GM19463 (cell line): ENCODE measurements around the gene FYN.

Experiments
- ATAC-seq: cut with Tn5 transposase; IDR thresholded peaks from one replicate; pipeline ENCODE4 v1.9.1; 2021; ENCODE audit warnings: mild to moderate bottlenecking, moderate library complexity; ENCODE audit not compliant: unreplicated experiment

The FYN gene

DNA sequence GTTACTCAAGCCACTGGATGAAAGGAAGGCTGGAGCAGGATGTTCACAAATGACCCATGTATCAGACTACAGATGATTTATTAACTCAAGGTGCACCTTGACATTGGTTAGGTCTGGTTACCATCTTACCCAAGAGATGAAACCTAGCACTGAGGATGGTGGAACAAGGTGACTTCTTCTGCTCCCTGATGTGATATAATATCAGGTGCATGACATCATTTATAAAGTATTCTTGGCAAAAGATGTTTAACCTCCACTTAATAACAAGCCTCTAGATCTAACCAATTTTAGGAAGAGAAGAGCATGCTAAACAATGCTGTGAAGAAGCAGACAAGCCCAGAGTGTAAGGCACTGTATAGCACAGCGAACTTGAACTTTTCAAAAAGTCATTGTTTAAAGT, 100.9 kb downstream of the FYN start:
- no peak for ATAC-seq

DNA sequence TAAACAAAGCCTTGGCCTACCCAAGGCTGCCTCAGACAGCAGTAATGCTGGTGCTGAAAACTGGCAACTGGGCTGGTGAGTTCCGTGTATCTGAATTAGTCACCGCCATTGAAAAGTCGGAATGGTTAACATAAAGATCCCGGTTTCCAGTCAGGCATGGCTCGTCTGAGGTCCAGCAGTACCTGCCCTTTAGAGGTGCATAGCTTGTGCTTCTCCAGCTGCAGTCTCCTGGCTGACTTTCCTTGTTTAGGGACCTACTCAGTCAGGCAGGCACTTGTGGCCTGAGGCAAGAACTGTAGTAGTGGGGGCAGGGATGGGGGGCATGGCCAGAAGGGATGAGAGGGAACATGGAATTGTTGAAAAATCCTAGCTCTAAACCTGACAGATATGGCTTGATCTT, 101.6 kb downstream of the FYN start:
- ATAC-seq = no peak

DNA sequence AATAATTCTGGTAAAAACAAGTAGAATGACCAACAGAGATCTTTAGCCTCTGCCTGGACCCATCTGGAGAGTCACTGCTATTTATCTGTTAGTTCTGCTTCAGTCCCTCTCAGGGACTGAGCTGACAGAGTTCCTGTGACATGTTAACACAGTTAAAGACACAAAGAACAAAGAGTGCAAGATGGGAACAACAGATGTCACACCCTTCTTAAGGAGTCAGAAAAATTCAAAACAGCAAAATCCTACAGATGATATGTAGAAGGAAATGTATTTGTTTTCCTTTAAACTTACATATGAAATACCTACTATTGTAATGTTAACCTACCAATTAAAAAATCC, 102.2 kb downstream of the FYN start:
- ATAC-seq = no peak

DNA sequence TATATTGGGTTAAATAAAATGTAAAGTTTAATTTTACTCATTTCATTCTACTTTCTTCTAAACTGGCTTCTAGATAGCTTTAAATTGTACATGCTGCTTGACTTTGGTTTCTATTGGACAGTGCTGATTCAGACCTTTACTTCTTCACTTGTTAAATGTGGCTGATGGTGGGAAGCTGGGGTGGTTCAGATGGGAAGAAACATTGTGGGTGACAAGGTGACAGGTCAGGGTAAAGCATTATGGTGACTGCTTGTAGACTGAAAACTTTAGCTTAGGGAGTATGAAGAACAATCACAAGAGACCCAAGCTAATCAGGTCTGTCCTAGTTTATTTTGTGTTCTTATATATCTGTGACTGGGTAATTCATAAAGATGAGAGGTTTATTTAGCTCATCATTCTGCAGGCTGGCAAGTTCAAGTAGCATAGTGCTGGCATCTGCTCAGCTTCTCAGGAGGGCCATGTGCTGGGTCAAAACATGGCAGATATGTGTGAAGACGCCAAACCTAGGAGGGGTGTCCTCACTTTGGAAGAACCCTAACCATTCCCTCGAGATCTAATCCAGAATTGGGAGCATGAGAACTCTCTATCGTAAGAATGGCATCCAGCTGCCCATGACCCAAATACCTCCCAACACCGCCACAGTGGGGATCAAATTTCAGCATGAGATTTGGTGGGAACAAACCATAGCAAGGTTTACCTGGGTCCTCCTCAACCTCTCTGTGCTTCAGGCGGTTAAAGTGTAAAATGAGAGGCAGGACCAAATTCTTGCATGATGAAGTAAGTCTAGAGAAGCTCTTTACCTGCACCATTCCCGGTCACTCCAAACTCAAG, 102.8 kb downstream of the FYN start:
- ATAC-seq = no peak

DNA sequence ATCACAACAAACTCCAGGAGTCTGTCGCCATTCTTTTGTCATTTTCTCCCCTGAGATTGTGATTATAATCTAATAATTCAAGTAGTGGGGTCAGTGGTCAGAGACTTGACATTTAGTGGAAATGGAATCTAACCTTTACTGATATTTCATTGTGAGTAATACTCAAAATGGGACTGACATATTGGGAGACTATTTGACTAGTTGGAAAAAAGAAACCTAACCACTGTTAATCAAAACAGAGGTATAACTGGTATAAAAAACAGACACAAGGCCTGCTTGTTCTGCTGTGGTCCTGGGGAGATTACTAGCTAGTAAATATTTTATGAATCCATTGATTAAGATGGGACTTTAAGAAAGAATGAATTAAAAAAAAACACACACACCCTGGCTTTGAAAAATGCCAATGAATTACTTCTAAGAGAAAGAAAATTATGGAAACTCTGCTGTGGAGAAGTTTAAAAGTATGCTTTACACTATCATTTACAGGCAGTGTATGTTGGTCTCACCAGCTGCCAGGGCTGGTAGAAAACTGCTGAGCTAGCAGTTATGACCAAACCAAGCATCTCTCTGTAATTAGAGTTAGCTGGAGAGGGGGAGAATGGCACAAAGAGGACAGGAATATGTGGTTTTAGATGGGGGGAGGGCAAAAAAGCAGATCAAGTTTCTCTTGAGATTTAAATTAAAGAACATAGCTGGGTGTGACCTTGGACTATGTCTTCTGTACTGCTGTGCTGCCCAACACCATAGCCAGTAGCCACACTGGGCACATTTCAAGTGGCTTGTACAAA, 103.7 kb downstream of the FYN start:
- ATAC-seq = no peak

DNA sequence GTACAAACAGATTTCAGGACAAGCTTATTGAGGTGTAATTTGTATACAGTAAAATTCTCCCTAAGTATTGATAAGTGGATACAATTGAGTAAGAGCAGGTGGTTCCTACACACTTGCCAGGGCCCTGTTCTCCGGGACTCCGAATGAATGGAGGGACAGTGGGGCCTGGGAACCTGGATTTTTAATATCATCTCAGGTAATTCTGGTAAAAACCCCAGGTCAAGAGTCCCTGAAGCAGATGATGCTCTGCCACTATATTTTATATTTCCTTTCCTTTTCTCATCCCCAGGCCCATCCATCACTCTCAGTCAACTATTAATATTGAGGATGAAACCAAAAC, 104.9 kb downstream of the FYN start:
- no peak for ATAC-seq

DNA sequence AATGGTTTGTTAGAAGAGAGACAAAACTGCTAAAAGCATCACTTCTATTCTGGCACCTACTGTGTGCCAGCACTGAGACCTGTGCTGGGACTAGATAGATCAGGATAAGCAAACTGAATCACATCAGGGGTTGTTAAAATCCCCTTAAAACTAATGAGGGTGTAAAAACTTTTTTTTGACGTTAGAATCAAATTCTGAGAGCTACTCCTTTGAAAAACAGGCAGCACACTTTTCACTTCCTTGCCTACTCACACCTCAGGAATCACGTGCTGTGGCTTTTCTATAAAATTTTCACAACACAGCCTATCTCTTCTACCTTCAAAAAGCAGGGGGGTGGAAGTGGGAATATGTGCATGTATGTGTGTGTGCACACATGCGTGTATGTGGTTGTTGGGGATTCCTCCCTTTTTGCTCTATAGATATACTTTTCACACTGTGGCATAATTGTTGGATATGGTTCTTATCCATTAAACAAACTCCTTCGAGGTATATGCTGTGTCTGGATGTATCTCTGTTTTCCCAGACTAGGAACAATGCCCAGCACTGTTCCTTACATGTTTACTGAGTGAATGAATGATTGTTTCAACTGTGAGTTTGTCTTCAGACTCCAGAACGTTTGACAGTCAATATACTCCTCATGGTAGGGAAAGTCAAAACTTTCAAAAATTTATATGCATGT, 105.4 kb downstream of the FYN start:
- ATAC-seq = no peak

DNA sequence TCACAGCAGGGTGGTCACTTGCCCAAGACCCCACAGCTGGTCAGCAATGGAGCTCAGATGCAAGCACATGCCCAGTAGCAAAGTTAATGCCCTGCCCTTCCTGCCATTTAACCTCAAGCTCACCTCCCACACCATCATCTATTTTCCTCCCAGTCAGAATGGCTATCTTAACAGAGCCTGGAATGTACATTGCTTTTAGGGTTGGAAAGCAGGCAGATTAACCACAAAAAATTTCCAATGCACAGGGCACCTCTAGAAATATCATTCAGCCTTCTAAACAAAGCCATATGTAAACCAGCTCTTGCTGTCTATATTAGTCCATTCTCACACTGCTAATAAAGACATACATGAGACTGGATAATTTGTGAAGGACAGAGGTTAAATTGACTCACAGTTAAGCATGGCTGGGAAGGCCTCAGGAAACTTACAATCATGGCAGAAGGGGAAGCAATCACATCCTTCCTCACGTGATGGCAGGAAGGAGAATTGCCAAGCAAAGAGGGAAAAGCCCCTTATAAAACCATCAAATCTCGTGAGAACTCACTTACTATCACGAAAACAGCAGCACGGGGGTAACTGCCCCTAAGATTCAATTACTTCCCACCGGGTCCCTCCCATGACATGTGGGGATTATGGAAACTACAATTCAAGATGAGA, 106.9 kb downstream of the FYN start:
- no peak for ATAC-seq

DNA sequence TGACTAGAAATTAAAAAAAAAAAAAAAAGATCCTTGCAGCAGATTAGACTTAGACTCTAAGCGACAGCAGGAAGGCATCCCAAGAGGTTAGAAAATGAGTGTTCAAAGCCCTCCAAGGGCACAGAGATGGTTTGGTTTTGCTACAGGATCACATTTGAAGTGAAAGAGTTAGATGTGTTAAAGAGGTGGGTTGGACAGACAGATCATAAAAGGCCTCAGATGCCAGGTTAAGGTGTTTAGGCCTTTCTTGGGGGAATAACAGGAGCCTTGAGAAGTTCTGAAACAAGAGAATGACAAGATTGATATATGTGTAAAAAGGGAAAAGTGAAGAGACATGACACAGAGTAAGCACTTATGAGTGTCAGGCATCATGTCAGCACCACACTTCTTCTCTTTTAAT, 107.5 kb downstream of the FYN start:
- no peak for ATAC-seq

DNA sequence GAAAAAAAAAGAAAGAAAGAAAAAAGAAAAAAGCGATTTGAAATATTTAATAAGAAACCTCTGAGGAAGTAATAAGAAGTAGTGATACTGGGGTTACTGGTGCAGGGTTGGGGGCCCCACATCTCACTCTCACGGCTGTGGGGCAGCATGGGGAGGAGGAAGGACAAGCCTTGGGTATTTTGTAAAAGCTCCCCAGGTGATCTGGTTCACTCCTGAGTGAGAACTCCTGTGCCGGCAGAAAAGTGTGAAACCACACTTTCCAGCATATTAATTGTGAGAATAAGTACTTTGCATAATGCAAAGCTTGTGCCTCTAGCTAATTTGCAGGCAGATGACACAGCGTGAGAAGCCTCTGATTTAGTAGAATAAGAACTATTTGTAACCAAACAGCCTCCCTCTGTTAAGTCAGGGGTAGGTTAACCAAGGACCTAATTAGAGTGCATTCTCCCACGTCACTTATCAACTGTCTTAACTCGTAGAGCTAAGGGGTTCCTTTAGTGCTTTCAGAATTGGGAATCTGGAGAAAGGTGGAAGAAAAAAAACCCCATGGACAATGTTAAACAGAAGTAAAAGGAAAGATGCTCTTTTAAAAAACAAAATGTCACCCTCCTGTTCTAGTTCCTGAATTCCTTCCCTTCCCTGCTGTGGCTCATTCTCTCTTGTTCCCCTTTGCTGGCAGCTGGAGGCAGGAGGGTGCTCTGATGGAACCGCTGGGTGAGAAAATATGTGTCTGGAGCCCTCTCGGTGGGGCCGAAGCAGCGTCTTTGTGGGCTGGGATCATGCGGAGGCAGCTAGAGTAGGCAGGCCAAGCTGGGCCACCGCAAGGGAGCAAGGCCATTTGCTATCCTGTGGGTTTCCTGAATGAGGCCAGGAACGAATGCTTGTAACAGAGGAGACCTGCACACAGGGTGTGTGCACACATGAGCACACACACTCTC, 108.7 kb downstream of the FYN start:
- ATAC-seq = peak; percentile 86

DNA sequence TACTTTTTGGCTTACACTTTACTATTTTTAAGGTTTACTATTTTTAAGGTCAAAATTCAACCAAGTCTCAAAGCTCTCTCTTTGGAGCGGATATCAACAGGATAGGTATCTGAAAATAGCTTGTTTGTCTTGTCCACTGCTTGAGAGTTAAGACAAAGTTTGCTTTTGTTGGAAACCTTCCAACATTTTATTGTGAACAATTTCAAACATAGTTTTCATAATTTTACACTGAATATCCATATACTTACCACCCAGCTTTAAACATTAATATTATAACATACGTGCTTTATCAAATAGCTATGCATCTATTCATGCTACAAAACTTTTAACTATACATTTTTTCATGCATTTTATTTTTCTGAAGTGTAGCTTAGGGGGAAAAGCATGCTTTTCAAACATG, 109.9 kb downstream of the FYN start:
- no peak for ATAC-seq

DNA sequence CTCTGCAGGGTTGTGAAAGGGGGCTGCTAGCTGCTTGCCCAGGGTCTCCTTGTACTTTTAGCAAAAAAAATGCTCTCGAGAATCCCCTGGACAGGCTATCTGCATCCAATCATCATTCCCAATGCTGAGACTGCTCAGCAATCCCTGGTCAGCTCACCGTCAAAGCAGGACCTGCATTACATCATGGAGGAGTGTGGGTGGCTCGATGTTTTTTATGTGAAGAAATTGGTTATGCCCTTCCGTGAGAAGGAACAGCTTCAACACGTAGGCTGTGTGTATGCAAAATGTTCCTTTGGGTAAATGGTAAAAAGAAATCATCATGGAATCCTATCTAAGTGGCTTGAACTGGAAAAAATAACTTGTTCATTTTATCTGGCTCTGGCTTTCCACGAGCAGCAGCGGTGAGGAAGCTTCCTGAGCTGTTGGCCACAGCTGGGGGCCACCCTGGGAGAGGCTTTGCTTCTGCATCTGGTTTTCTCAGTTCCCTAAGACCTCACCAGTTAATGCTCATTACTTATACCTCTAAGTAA, 111.4 kb downstream of the FYN start:
- peak; percentile 31 for ATAC-seq

DNA sequence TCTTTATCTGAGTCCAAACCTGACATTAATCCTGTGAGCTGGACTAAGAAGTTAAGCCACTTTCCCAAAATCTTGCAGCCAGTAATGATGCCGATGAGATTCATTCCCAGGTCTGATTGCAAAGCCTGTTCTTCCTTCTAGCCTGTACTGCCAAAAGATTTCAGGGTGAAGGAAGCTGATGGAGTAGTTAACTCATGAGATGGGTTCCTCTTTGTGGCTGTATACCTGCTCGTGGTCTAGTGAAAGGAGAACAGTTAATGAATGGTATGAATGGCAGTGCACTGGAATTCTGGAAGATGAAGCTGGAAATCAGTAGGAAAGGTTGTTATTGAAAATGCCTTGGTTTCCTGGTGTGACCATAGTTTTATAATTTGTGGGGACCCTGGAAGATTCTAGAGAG, 112.0 kb downstream of the FYN start:
- ATAC-seq = no peak

DNA sequence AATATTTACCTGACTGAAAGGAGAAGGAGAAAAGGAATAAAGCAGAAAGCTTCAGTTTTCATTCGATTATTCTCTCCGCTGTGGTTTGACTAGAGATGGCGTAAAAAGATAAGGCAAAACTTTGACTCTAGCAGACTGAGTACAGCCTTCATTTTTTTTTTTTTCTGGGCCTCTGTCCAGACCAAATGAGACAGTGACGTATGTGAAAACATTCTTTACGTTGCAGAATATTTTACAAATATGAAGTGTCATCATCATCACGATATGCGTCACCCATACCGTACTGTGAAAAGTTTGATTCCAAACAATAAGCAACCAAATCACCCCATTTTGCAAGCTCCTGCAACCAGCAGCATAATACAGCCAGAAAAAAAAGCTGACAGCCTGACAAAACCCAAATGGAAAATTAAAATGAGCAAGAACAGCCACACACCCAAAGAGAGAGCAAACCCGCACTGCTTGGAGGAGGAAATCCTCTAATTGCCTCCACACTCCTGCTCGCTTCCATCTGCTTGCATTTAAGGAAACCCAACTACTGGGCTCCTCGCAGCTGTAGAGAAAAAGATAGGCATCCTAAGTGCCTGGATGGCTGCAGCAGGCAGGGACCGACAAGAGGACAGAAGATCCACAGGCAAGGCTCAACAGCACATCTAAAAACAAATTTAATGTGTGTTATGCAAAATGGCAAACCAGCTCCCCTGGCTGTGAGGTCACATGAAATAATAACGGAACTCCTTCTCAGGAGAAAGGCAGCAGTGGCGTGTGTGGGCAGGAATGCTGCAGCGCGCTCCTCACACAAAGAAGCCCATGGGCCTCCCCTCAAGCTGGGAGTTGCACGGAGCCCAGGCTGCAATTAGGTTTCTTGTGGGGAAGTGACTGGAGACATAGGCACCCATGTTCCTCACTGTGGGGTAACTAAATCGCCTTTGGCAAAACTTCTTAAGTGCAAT, 113.1 kb downstream of the FYN start:
- ATAC-seq = no peak

DNA sequence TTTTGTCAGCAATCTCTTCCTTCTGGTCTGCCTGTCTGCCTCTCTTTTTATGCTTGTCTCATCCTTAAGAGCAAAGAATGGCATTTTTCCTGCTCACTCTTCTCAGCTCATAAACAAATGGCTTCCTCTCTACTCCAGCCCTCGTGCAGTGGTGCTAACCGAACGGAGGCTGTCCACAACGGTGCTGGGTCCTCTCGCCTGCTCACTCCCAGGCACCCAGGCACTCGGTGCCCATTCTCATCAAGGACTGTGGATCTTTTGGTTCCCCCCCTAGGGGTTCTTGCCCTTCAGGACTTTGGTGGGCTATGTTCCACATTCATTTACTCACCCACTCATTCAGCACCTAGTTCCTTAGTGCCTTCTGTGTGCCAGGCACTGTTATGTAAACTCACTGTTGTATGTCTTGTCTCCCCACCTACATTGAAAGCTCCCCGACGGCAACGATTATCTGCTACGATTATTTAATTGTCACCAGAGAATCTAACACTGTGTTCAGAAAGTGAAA, 113.9 kb downstream of the FYN start:
- no peak for ATAC-seq

DNA sequence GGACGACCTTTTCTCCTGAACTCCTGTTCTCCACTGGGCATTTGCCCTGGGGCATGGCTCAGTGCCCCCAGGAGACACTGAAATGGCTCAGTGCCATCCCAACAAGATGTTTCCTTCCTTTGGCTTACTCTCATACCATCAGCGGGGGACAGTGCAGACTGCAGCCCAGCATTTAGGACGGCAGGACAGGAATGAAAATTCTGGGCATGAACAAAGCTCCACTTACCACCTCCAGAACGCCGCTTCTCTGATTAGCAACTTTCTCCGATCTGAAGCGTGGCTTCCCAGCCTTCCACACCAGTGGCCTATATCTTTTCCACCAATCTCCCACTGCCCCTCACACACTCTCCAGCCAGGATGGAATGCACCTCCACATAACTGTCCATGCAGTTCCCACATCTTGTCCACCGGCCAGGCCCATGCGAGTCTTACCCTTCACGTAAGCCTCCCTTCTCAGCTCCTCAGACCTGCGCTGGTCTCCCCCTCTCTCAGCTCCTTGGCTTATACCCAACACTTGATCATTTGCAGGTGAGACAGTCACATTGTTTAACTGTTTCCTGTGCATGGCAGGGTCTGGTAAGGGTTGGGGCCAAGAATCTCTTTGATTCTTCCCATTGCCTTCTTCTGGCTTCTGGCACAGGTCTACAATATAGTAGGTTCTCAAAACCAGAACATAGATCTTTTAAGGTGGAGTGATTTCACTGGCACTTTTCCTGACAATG, 114.5 kb downstream of the FYN start:
- ATAC-seq = no peak

DNA sequence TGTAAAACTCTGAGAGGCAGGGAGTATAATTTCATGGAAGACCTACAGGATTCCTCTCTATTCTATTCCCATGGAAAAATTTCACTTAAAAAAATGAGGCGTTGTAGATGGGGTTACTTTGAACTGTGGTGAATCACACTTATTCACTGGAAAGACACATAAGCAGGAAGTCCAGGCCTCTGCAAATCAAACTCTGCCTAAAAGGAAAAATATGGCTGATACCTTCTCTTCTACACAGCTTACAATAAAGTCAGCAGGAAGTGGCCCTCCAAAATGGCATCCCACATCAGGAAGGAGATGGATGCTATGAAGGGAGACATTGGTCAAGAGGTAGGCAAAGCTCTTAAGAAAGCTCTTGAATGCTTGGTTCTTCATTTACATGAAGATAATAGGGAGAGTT, 115.9 kb downstream of the FYN start:
- ATAC-seq = no peak

DNA sequence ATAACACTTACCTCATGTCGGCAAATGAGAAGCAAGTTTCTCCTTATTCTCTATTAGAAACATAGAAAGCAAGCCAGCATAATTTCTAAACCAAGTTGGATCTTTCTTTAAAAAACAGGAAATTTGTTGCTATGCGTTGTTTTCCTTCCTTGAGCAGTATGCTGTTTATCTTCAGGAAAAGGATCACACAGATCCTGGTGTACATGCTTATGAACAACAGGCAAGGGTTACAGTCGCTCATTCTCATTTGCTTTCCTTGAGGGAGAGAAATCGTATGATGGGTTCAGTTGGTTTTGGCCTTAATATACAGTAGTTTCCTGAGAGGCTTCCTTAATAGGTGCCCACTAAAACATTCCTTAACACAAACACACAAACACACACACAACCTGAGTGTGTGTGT, 118.8 kb downstream of the FYN start:
- no peak for ATAC-seq
